Spleen (tissue), 11 donors: ENCODE results near the gene MX2. TPM values are rescaled to one million over a fixed set of nuclear protein-coding genes. Genes with fewer than 3 reads are reported as not detected.

Source experiments
- DNase-seq: peaks from one replicate; pipeline ENCODE4 v3.0.0-alpha.2; 2020
- H3K27ac ChIP-seq, 8 donors: fragments of 200-600 bp; sonication (generic) in 7 of 8; 1 replicate in 4 of 8; 2 replicates in 4 of 8; pipeline versions ENCODE4 v1.5.0 to v1.8.0; 2016 to 2021; ENCODE audit warnings: inconsistent platforms in 4 of 8, mild to moderate bottlenecking in 4 of 8, moderate library complexity in 1 of 8
- H3K27me3 ChIP-seq, 7 donors: fragments of 200-600 bp; sonication (generic) in 6 of 7; replicated peaks in 1 of 7; 1 replicate in 4 of 7; 2 replicates in 3 of 7; pipeline versions ENCODE4 v1.5.0 to v1.8.0; 2016 to 2021; ENCODE audit warnings: inconsistent platforms in 3 of 7, mild to moderate bottlenecking in 1 of 7
- H3K36me3 ChIP-seq, 6 donors: fragments of 200-600 bp; sonication (generic) in 5 of 6; 1 replicate in 4 of 6; 2 replicates in 2 of 6; pipeline versions ENCODE4 v1.5.0 to v1.8.0; 2016 to 2021; ENCODE audit warnings: inconsistent platforms in 2 of 6
- H3K4me1 ChIP-seq, 6 donors: fragments of 200-600 bp; sonication (generic) in 5 of 6; 1 replicate in 3 of 6; 2 replicates in 3 of 6; pipeline versions ENCODE4 v1.5.0 to v1.8.0; 2016 to 2021; ENCODE audit warnings: inconsistent platforms in 3 of 6
- H3K4me3 ChIP-seq, 8 donors: fragments of 200-600 bp; sonication (generic) in 7 of 8; 1 replicate in 4 of 8; 2 replicates in 4 of 8; pipeline versions ENCODE4 v1.5.0 to v1.8.0; 2016 to 2021; ENCODE audit warnings: inconsistent platforms in 4 of 8, mild to moderate bottlenecking in 4 of 8, moderate library complexity in 2 of 8
- H3K9me3 ChIP-seq, 8 donors: fragments of 200-600 bp; sonication (generic) in 7 of 8; 1 replicate in 4 of 8; 2 replicates in 4 of 8; pipeline versions ENCODE4 v1.5.0 to v1.8.0; 2016 to 2021; ENCODE audit warnings: inconsistent platforms in 4 of 8
- POLR2A ChIP-seq, 3 donors: fragments of 450-650 bp; IDR thresholded peaks; one replicate each; pipeline ENCODE4 v1.5.1; 2017; ENCODE audit warnings: antibody characterized with exemption in 3 of 3, mild to moderate bottlenecking in 1 of 3
- POLR2AphosphoS5 ChIP-seq, 3 donors: sonication (generic); formaldehyde crosslinking; IDR thresholded peaks; one replicate each; pipeline ENCODE4 v1.5.1; 2017; ENCODE audit warnings: antibody characterized with exemption in 3 of 3
- WGBS, 5 donors: extraction: QIAGEN DNeasy Blood & Tissue Kit in 3 of 5; methylation state at CpG; one replicate each; pipeline versions ENCODE4 v1.1.5 to v1.1.7; 2013 to 2018; 5-methylcytosine and 5-hydroxymethylcytosine counted together
- intact Hi-C: fragments of 100-400 bp; cut with DNase I; formaldehyde crosslinking; loops from one replicate; pipeline ENCODE4 v1.15.0; 2023; ENCODE audit warnings: low total_unique reads
- polyA plus RNA-seq, 3 donors: library from polyadenylated mRNA; stranded (reverse); fragments of 200-250 nt; gene quantifications; one replicate each; pipeline ENCODE4 v1.2.1, GENCODE V29; 2013
- total RNA-seq, 7 donors: library from RNA; depleted of rRNA in 3 of 7; stranded (reverse); fragments of >200 nt in 3 of 7; fragmentation: NEBNext Ultra II Directional in 4 of 7; extraction: Animal tissue kit (Norgen Biotek cat#: 25700) in 4 of 7; gene quantifications; one replicate each; pipeline versions ENCODE4 v1.1.0 to v1.2.1, GENCODE V29; 2016 to 2021
- TF ChIP-seq, protein P1 (sequence below), 11 experiments: fragments of 200-600 bp in 7 of 11; fragments of 450-650 bp in 4 of 11; sonication (generic) in 4 of 11; IDR thresholded peaks in 8 of 11; conservative IDR thresholded peaks in 3 of 11; 1 replicate in 7 of 11; 2 replicates in 4 of 11; pipeline versions ENCODE4 v1.4.0 to v1.8.0; 2016 to 2021; ENCODE audit warnings: antibody characterized with exemption in 11 of 11, inconsistent platforms in 4 of 11, mild to moderate bottlenecking in 1 of 11
- donor health status: healthy with polysubstance abuse.
- donor health status: DM: no; HTN: no; CAD: no; lungs with moderate emphysema.
- donor health status: DM: no; HTN: no; CAD: no.
- donor health status: Bipolar disorder and iron deficiency.
- donor health status: healthy.
- donor health status: DM: no; HTN: no; CAD: no.
- donor health status: DM: yes; HTN: yes; CAD: no.

The MX2 gene
- total and polyA plus RNA-seq, 10 donors: 20.0 to 109 (median 71.8) TPM

DNA sequence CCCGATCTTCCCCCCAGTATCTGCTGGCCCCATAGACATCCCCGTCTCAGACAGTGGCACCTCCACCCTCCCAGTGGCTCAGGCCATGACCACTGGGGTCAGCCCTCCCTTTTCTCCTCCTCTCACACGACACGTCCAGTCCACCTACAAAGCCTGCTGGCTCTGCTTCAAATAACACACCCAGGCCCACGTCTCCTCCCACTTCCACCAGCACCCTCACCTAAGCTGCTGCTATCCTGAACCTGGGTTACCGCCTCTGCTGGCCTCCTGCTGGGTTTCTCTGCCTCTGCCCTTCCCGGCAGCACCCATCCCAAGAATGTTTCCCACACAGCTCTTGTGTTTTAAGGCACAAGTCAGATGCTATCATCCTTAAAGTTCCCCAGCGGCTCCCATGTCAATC lies 26.0 kb downstream of the MX2 start:
- H3K4me1 ChIP-seq: no peaks in the 10 kb centered on the region
- DNase-seq: no peak

DNA sequence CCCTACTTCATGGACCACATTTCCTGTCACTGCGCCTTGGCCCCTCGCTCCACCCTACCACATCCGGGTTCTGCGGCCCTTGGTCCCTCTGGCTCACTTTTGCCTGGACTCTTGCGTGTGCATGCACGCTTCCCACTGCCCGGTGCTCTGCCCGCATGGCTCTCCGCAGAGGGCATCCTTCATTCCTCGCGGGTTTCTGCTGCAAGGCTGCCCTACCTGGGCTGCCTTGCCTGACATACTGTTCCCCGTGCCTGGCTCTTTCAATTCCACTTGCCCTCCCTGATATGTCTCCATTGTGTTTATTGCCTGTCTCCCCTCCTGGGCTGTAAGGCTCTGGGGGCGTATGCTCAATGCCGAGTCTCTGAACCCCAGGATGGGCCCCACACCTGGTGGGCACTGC lies 26.4 kb downstream of the MX2 start:
- Histone ChIP-seq H3K36me3 (peaks cover 0 to 100% (median 43%) of the 10 kb centered on the region in 6 donors), H3K4me1 (no peaks in the 10 kb centered on the region), H3K27me3 (no peaks in the 10 kb centered on the region), H3K27ac (peak overlapping the region in 3 of 8 donors; percentile 12 to 56 (median 49)), H3K9me3 (no peaks in the 10 kb centered on the region), H3K4me3 (no peak overlapping the region)
- 93 to 97% (median 96%) methylated on average over 14 of the region's 14 CpGs for WGBS, 5 donors
- DNase-seq: no peak
- peak in 1 of 3 donors; percentile 37 for TF ChIP-seq POLR2AphosphoS5 (IDR thresholded peaks at IDR 0.05)
- TF ChIP-seq, protein P1, sequence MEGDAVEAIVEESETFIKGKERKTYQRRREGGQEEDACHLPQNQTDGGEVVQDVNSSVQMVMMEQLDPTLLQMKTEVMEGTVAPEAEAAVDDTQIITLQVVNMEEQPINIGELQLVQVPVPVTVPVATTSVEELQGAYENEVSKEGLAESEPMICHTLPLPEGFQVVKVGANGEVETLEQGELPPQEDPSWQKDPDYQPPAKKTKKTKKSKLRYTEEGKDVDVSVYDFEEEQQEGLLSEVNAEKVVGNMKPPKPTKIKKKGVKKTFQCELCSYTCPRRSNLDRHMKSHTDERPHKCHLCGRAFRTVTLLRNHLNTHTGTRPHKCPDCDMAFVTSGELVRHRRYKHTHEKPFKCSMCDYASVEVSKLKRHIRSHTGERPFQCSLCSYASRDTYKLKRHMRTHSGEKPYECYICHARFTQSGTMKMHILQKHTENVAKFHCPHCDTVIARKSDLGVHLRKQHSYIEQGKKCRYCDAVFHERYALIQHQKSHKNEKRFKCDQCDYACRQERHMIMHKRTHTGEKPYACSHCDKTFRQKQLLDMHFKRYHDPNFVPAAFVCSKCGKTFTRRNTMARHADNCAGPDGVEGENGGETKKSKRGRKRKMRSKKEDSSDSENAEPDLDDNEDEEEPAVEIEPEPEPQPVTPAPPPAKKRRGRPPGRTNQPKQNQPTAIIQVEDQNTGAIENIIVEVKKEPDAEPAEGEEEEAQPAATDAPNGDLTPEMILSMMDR (IDR thresholded peaks at IDR 0.05 in 8 of 11, conservative IDR thresholded peaks at IDR 0.05 in 3 of 11): no peak
- intact Hi-C loops: no loop called here

More for the DNA sequence above, 26.0 kb downstream of the MX2 start:
- H3K4me3 ChIP-seq: no peak overlapping the region
- intact Hi-C loops: no loop called here
- H3K9me3 ChIP-seq: no peaks in the 10 kb centered on the region
- H3K36me3 ChIP-seq: peaks cover 0 to 100% (median 47%) of the 10 kb centered on the region in 6 donors
- TF ChIP-seq POLR2A (IDR thresholded peaks at IDR 0.05) (no peak), POLR2AphosphoS5 (IDR thresholded peaks at IDR 0.05) (no peak)
- TF ChIP-seq, protein P1 (IDR thresholded peaks at IDR 0.05 in 8 of 11, conservative IDR thresholded peaks at IDR 0.05 in 3 of 11): no peak
- peak overlapping the region in 4 of 8 donors; percentile 12 to 56 (median 48) for H3K27ac ChIP-seq
- 89 to 96% (median 90%) methylated on average over 8 of the region's 8 CpGs for whole genome bisulfite sequencing, 5 donors
- no peaks in the 10 kb centered on the region for H3K27me3 ChIP-seq

GRCh38 chr21:41390043-41390639 lies 28.3 kb downstream of the MX2 start:
- 88 to 94% (median 92%) methylated on average over 17 of the region's 17 CpGs for WGBS, 5 donors
- intact Hi-C loops: no loop called here
- Histone ChIP-seq H3K27ac (peak overlapping the region in 1 of 8 donors; percentile 2), H3K4me3 (no peak overlapping the region), H3K27me3 (no peaks in the 10 kb centered on the region), H3K36me3 (peaks cover 0 to 88% (median 37%) of the 10 kb centered on the region in 6 donors), H3K4me1 (peaks cover 0 to 6% (median 0%) of the 10 kb centered on the region in 6 donors), H3K9me3 (no peaks in the 10 kb centered on the region)
- TF ChIP-seq POLR2AphosphoS5 (IDR thresholded peaks at IDR 0.05) (peak in 1 of 3 donors; percentile 58), POLR2A (IDR thresholded peaks at IDR 0.05) (no peak)
- TF ChIP-seq, protein P1 (IDR thresholded peaks at IDR 0.05 in 8 of 11, conservative IDR thresholded peaks at IDR 0.05 in 3 of 11): no peak
- DNase-seq: no peak

- H3K27me3 ChIP-seq: no peaks in the 10 kb centered on the region
- peaks cover 0 to 36% (median 21%) of the 10 kb centered on the region in 6 donors for H3K4me1 ChIP-seq
- 85 to 93% (median 87%) methylated on average over 8 of the region's 8 CpGs for WGBS, 5 donors
- H3K36me3 ChIP-seq: peaks cover 0 to 91% (median 43%) of the 10 kb centered on the region in 6 donors
- DNase-seq: no peak
- no peaks in the 10 kb centered on the region for H3K9me3 ChIP-seq
- TF ChIP-seq POLR2AphosphoS5 (IDR thresholded peaks at IDR 0.05) (no peak), POLR2A (IDR thresholded peaks at IDR 0.05) (no peak)
- TF ChIP-seq, protein P1 (IDR thresholded peaks at IDR 0.05 in 8 of 11, conservative IDR thresholded peaks at IDR 0.05 in 3 of 11): no peak
- intact Hi-C loops: no loop called here
- no peak overlapping the region for H3K4me3 ChIP-seq
- H3K27ac ChIP-seq: peak overlapping the region in 6 of 8 donors; percentile 41 to 80 (median 60)
Measured at GRCh38 chr21:41393876-41394465, 32.1 kb downstream of the MX2 start.
